ENCODE results near the gene EML1.

Gene EML1

GRCh38 chr14:99909513-99910064 is 116.4 kb downstream of the EML1 start:
- DNase-seq, result no peak

GRCh38 chr14:99910337-99911309 is 117.4 kb downstream of the EML1 start:
- no peak for DNase-seq

- no peak for DNase-seq
These were observed 122.3 kb downstream of the EML1 start for GRCh38 chr14:99915305-99916090.

GRCh38 chr14:99916091-99916383 is 122.8 kb downstream of the EML1 start:
- no peak for DNase-seq

DNA sequence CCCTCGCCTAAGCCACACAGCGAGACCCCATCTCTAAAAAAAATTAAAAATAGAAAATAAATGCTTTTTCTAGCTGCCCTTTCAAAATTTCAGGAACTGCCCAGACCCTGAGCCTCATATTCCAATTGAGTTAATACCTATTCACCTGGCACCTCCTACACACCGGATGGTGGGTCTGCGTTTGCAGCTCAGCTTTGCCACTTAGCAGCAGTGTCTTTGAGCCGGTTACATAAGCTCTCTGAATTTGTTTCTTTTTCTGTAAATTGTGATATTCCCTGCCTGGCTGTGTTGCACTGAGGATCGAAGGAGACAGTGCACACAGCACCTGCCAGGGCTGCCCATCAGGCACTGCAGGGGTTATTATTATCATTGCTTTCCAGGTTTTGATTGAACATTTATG is 125.6 kb downstream of the EML1 start:
- DNase-seq, result no peak

DNA sequence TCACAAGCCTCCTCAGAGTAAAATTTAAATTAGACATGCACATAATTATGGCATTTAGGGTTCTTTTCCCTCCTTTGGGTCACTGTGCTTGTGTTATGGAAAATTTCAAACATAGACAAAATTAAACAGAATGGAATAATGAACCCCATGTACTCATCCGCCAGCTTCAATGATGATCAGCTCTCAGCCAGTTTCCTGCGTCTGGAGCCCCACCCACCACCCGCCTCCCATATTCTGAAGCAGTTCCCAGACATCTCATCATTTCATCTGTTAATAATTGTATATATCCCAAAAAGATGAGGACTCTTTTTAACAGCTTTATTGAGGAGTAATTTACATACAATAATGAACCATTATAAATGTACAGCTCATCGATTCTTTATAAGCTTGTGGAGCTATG is 128.2 kb downstream of the EML1 start:
- DNase-seq, result no peak

- DNase-seq, result no peak
These were observed 131.2 kb downstream of the EML1 start for GRCh38 chr14:99924379-99924778.

DNA sequence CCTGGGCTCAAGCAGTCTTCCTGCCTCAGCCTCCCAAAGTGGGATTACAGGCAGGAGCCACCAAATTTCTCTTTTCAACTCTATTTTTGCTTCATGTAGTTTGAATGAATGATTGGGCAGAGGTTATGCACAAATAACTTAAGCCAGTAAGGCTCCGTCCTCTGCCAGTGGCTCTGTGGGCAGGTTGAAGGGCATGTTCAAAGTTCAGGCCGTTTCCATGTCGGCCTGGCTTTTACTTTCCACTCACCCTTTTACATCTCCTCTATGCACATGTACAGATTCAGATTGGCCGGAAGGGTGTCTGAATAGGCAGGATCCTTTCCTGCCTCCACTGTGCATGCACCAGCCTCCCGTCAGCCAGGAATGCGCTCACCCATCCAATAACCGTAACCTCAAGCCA is 132.3 kb downstream of the EML1 start:
- DNase-seq, result no peak

DNA sequence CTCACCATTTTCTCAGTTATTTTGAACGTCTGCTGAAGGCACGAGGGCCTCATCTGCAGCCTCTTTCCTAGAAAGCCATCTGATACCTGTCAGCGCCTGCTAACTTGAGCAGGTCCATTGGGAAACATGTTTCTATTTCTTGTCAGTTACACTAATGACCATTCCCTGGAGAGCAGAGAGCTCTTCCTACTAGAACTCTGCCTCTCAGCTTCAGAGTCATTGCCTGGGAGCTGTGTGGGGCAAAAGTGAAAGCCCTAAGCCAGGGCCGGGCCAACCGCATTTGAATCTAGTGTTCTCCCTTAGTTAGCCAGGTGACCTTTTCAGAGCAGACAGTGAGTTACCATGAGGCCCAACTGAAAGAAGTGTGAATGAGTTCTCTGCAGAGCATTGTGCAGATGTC is 135.8 kb downstream of the EML1 start:
- DNase-seq, result no peak

GRCh38 chr14:99929601-99930000 is 136.4 kb downstream of the EML1 start:
- no peak for DNase-seq

- DNase-seq, result no peak
These were observed 137.4 kb downstream of the EML1 start for GRCh38 chr14:99930420-99931274.

GRCh38 chr14:99931308-99931707 is 138.1 kb downstream of the EML1 start:
- DNase-seq, result no peak

DNA sequence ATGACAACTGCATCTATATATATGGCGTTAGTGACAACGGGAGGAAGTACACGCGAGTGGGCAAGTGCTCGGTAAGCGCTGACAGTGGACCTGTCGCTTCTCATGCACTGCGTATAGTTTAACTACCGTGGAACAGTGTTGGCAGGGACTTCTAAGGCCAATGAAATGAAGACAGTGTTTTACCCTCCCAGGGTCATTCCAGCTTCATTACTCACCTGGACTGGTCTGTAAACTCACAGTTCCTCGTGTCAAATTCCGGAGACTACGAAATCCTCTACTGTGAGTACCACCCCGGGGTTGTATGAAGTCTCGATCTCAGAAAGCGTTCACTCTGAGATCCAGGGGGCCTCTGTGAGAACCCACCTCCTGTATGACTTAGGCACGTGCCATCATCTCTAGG is 142.8 kb downstream of the EML1 start:
- no peak for DNase-seq

DNA sequence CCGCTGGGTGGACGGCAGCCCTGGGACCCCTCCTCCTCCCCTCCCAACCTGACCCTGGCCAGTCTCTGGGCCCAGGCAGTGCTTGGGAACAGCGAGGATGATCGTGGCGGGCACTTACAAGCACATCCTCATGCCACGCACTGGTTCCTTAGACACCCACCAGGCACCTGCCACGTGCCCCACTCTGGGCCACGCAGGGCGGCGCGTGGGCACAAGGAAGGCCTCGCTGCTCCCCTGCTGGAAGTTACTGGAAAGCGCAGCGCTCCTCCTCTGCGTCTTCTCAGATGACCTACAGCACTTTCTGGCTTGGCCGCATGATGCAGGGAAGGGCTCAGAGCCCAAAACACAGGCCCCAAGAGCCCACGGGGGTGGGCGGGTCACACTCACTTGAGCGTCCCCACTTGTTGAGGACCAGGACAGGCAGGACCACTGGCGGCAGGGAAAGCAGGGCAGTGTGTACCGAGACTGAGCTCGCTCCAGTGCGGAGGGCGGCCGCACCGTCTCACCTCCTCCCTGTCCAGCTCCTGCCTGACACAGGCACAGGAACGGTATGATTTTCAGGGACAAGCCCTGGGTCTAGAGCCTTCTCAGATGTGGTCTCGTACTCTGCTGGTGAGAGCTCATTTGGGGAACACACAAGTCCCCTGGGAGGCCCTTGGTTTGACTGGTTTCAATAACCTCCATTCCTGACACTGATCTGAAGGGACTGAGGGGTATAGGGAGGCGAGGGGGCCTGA is 143.7 kb downstream of the EML1 start:
- no peak for DNase-seq

GRCh38 chr14:99937475-99938244 is 144.4 kb downstream of the EML1 start:
- DNase-seq, result no peak

DNA sequence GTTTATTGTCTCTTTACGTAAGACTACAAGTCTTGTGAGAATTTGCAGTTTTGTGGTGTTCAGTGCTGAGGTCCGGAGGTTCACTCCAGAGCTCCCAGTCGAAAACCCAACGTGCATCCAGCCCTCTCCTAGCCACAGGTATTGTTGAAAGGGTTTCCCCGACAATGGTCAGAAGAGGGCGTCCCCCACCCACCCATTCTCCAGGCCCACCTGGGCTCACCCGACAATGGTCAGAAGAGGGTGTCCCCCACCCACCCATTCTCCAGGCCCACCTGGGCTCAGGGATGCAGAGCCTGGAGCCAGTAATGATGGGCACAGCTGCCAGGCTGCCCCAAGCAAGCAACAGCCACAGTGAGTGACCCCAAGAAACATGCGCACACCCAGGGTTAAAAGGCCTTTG is 145.2 kb downstream of the EML1 start:
- DNase-seq, result no peak

DNA sequence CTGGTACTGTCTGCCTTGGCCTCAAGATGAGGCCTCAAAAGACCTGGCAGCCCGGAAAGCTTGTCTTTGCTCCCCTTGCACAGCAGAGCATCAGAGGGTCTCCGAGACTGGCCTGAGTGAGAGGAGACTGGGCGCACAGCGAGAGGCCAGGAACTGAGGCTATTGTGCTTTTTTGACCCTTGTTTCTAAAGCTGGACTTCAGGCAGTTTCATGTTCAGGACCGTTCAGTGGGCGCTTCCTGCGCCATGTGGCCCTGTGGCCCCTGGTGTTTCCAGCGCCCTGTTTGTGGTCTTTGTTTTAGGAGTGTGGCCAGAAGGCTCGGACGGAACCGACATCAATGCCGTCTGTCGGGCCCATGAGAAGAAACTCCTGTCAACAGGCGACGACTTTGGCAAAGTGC is 145.7 kb downstream of the EML1 start:
- DNase-seq, result no peak

GRCh38 chr14:99939421-99939820 is 146.2 kb downstream of the EML1 start:
- DNase-seq, result no peak

- no peak for DNase-seq
These were observed 146.9 kb downstream of the EML1 start for GRCh38 chr14:99940064-99940463.

- DNase-seq, result no peak
These were observed 148.0 kb downstream of the EML1 start for GRCh38 chr14:99941211-99941610.

- no peak for DNase-seq
These were observed 150.4 kb downstream of the EML1 start for GRCh38 chr14:99943620-99944019.

Measured in CD4-positive, alpha-beta T cell treated with Interferon gamma for 1 hour (primary cell).